Gastrocnemius medialis (tissue), 4 donors: Measurements from ENCODE around the gene CPED1.

Experiments
- POLR2A ChIP-seq, 2 donors: fragments of 450-650 bp; IDR thresholded peaks; one replicate each; pipeline ENCODE4 v1.6.1; 2017; ENCODE audit warnings: antibody characterized with exemption in 2 of 2, mild to moderate bottlenecking in 2 of 2, moderate library complexity in 2 of 2
- TF ChIP-seq, protein P1 (sequence below), 5 experiments: fragments of 450-650 bp in 3 of 5; fragments of 200-600 bp in 2 of 5; sonication (generic) in 2 of 5; IDR thresholded peaks in 4 of 5; conservative IDR thresholded peaks in 1 of 5; 1 replicate in 4 of 5; 2 replicates in 1 of 5; pipeline ENCODE4 v1.5.1; 2016 to 2019; ENCODE audit warnings: antibody characterized with exemption in 5 of 5, mild to moderate bottlenecking in 3 of 5, moderate library complexity in 3 of 5

DNA sequence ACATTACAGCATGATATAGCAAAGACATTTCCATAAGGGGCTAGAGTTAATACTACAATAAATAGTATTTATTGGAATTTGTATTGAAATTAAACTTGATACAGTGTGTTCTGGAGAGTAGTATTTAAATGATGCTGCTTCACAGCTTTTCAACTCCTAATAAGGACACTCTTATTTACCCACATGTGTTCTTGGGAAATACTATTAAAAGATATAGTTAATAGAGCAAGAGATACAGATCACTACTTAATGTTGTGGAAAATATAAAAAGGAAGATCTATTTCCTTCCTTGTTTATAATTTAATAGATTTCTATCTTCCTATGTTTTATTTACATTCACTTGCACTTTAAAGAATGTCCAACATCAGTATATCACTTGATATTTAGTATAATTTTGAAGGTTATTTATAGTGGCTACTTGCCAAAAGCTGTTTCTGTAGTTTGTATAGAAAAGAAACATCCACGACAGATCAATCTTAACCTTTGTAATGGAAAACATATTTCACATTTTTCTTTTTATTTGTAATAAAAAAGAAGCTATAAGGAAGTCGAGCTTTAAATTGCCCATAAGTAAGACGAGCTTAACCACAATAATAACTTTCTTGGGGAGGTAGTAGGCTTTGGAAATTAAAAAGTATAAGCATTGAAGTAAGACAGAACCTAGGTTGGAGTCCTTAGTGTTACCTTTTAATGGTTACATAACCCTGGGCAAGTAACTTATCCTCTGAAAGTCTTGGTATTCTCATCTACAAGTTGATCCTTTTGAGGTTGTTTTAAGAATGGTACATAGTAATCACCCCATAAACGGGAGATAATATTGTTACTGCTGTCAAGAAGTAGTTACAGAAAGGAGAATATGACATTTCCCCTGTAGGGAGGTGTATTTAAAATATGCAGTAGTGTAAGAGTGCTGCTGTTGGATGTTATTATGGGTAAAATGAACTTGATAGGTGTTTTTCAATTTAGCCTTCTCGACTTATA lies 32.8 kb downstream of the CPED1 start:
- TF ChIP-seq, protein P1, sequence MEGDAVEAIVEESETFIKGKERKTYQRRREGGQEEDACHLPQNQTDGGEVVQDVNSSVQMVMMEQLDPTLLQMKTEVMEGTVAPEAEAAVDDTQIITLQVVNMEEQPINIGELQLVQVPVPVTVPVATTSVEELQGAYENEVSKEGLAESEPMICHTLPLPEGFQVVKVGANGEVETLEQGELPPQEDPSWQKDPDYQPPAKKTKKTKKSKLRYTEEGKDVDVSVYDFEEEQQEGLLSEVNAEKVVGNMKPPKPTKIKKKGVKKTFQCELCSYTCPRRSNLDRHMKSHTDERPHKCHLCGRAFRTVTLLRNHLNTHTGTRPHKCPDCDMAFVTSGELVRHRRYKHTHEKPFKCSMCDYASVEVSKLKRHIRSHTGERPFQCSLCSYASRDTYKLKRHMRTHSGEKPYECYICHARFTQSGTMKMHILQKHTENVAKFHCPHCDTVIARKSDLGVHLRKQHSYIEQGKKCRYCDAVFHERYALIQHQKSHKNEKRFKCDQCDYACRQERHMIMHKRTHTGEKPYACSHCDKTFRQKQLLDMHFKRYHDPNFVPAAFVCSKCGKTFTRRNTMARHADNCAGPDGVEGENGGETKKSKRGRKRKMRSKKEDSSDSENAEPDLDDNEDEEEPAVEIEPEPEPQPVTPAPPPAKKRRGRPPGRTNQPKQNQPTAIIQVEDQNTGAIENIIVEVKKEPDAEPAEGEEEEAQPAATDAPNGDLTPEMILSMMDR (IDR thresholded peaks at IDR 0.05 in 4 of 5, conservative IDR thresholded peaks at IDR 0.05 in 1 of 5): no peak
- TF ChIP-seq POLR2A (IDR thresholded peaks at IDR 0.05): no peak
